Endodermal cell (in vitro differentiated cells): ENCODE results near the gene SMIM5. TPM values are rescaled to one million over a fixed set of nuclear protein-coding genes. Genes with fewer than 3 reads are reported as not detected.

Source experiments
- DNase-seq: peaks from one replicate; pipeline ENCODE4 v3.0.0-alpha.2; 2017
- H3K27ac ChIP-seq: 2 replicates; pipeline ENCODE4 v1.5.1; 2013; ENCODE audit warnings: mild to moderate bottlenecking, low read depth, low read length, moderate library complexity
- H3K27me3 ChIP-seq: 2 replicates; pipeline ENCODE4 v1.6.1; 2013; ENCODE audit warnings: mild to moderate bottlenecking, low read length, moderate library complexity; ENCODE audit not compliant: insufficient read depth, control insufficient read depth, poor library complexity, severe bottlenecking
- H3K36me3 ChIP-seq: 2 replicates; pipeline ENCODE4 v1.7.0; 2013; ENCODE audit warnings: mild to moderate bottlenecking, low read length, moderate library complexity; ENCODE audit not compliant: control insufficient read depth, insufficient read depth
- H3K4me1 ChIP-seq: one replicate; pipeline ENCODE4 v1.7.0; 2013; ENCODE audit warnings: low read length; ENCODE audit not compliant: control insufficient read depth, insufficient read depth
- H3K4me3 ChIP-seq: 2 replicates; pipeline ENCODE4 v1.5.1; 2013; ENCODE audit warnings: mild to moderate bottlenecking, low read length, moderate library complexity
- H3K9ac ChIP-seq: 2 replicates; pipeline ENCODE4 v1.6.1; 2013; ENCODE audit warnings: mild to moderate bottlenecking, low read length, moderate library complexity; ENCODE audit not compliant: poor library complexity, severe bottlenecking; ENCODE audit errors: extremely low read depth
- H3K9me3 ChIP-seq: 2 replicates; pipeline ENCODE4 v1.6.1; 2013; ENCODE audit warnings: mild to moderate bottlenecking, low read length, moderate library complexity; ENCODE audit not compliant: control insufficient read depth
- H3K27ac Mint-ChIP-seq: 2 replicates; pipeline ENCODE4 v1.8.0; 2020; ENCODE audit warnings: mixed read lengths
- H3K27me3 Mint-ChIP-seq: 2 replicates; pipeline ENCODE4 v1.8.0; 2021; ENCODE audit warnings: mild to moderate bottlenecking, mixed read lengths; ENCODE audit not compliant: insufficient read depth
- H3K36me3 Mint-ChIP-seq: 2 replicates; pipeline ENCODE4 v1.8.0; 2020; ENCODE audit warnings: low read depth, mixed read lengths
- H3K4me1 Mint-ChIP-seq: 2 replicates; pipeline ENCODE4 v1.8.0; 2020; ENCODE audit warnings: mixed read lengths
- H3K4me3 Mint-ChIP-seq: 2 replicates; pipeline ENCODE4 v1.8.0; 2020; ENCODE audit warnings: mild to moderate bottlenecking, moderate library complexity, mixed read lengths
- H3K9me3 Mint-ChIP-seq: 2 replicates; pipeline ENCODE4 v1.8.0; 2020; ENCODE audit warnings: mild to moderate bottlenecking, mixed read lengths
- WGBS, 2 experiments: methylation state at CpG; one replicate each; pipeline versions ENCODE4 v1.1.5 to v1.1.7; 2013; ENCODE audit warnings: missing lambda C conversion rate in 2 of 2, mixed read lengths in 1 of 2; ENCODE audit not compliant: insufficient coverage in 1 of 2, insufficient read length in 1 of 2; 5-methylcytosine and 5-hydroxymethylcytosine counted together
- total RNA-seq, 2 donors: library from RNA; stranded (reverse); fragmentation: NEBNext Ultra II Directional in 1 of 2; extraction: Animal tissue kit (Norgen Biotek cat#: 25700) in 1 of 2; gene quantifications; 2 replicates in 1 of 2; 3 replicates in 1 of 2; pipeline ENCODE4 v1.2.1, GENCODE V29; 2021
- TF ChIP-seq, protein P1 (sequence below): fragments of 200-600 bp; sonication (generic); conservative IDR thresholded peaks from 2 replicates; pipeline ENCODE4 v1.5.0; 2021; ENCODE audit warnings: antibody characterized with exemption, mild to moderate bottlenecking

The SMIM5 gene
- total RNA-seq, 2 donors from 2014 or later = 0.40 TPM; not detected in 1

DNA sequence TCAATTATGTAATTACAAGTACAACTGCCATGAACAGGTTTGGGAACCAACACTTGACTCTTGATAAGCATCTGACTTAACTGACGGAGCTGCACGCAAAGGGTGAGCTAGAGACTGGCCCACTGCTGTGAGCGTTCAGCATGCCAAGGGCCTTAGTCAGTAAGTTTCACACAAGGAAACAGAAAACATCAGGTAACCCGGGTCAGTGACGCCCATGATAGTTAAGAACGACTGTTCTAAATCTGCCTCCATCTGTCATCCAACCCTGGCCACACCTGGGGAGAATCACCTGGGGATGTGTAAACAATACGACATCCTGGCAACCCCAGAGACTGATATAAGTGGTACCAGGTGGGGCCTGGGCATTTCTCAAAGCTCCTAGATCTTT lies 12.3 kb downstream of the SMIM5 start:
- Mint-ChIP-seq H3K27ac (peak overlapping the region; percentile 99), H3K4me3 (no peak overlapping the region), H3K27me3 (no peaks in the 10 kb centered on the region), H3K9me3 (no peaks in the 10 kb centered on the region), H3K4me1 (peaks cover 18% of the 10 kb centered on the region), H3K36me3 (peaks cover 33% of the 10 kb centered on the region)
- peaks cover 31% of the 10 kb centered on the region for H3K36me3 ChIP-seq
- H3K9me3 ChIP-seq = no peaks in the 10 kb centered on the region
- H3K27me3 ChIP-seq = no peaks in the 10 kb centered on the region
- no peak overlapping the region for H3K4me3 ChIP-seq
- TF ChIP-seq, protein P1, sequence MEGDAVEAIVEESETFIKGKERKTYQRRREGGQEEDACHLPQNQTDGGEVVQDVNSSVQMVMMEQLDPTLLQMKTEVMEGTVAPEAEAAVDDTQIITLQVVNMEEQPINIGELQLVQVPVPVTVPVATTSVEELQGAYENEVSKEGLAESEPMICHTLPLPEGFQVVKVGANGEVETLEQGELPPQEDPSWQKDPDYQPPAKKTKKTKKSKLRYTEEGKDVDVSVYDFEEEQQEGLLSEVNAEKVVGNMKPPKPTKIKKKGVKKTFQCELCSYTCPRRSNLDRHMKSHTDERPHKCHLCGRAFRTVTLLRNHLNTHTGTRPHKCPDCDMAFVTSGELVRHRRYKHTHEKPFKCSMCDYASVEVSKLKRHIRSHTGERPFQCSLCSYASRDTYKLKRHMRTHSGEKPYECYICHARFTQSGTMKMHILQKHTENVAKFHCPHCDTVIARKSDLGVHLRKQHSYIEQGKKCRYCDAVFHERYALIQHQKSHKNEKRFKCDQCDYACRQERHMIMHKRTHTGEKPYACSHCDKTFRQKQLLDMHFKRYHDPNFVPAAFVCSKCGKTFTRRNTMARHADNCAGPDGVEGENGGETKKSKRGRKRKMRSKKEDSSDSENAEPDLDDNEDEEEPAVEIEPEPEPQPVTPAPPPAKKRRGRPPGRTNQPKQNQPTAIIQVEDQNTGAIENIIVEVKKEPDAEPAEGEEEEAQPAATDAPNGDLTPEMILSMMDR = no peak
- peaks cover 11% of the 10 kb centered on the region for H3K4me1 ChIP-seq
- peak; percentile 79 for DNase-seq
- peak overlapping the region; percentile 31 for H3K9ac ChIP-seq
- 74 to 75% methylated on average over 6 to 7 of the region's 7 CpGs for whole genome bisulfite sequencing, 2 experiments
- no peak overlapping the region for H3K27ac ChIP-seq

DNA sequence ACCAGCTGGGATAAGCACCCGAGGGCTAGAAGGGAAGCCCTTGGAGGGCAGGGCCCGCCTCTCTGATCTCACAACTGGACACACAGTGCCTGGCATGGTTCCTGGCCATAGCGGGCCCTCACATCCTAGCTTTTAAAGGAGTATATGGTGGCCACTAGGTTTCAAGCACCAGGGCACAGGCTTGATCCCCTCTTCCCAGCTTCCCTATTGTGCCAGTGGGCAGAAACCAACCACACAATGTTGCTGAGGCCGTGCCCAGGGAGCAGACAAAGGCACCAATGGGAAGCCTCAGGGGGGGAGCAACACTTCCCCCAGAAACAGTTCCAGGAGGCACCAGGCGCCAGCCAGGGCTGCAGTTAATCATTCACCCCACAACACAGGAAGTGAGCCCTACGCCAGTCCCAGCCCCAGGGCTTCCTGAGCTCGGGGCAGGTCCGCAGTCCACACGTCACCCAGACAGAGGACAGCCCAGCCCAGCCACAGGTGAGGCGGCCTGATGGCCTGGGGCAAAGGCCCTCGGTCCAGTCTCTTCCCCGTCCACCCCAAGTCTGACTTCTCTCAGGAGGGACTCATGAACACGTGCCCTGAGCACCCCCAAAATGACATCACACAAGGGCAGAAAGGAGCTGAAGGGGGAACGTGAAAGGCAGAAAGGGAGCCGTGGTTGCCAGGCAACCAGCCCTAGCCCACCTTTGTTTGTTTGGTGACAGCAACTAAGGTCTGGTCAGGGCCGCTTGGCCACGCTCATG lies 12.8 kb downstream of the SMIM5 start:
- H3K27ac ChIP-seq = peak overlapping the region; percentile 16
- no peaks in the 10 kb centered on the region for H3K27me3 ChIP-seq
- H3K4me3 ChIP-seq = no peak overlapping the region
- H3K9me3 ChIP-seq = no peaks in the 10 kb centered on the region
- peak overlapping the region; percentile 31 for H3K9ac ChIP-seq
- H3K4me1 ChIP-seq = peaks cover 11% of the 10 kb centered on the region
- Mint-ChIP-seq H3K36me3 (peaks cover 39% of the 10 kb centered on the region), H3K27me3 (no peaks in the 10 kb centered on the region), H3K4me3 (peak overlapping the region; percentile 19), H3K9me3 (no peaks in the 10 kb centered on the region), H3K27ac (peak overlapping the region; percentile 99), H3K4me1 (peaks cover 18% of the 10 kb centered on the region)
- H3K36me3 ChIP-seq = peaks cover 37% of the 10 kb centered on the region
- peak; percentile 85 for DNase-seq
- WGBS, 2 experiments = 91 to 96% methylated on average over 13 to 17 of the region's 17 CpGs
- TF ChIP-seq, protein P1 = no peak

DNA sequence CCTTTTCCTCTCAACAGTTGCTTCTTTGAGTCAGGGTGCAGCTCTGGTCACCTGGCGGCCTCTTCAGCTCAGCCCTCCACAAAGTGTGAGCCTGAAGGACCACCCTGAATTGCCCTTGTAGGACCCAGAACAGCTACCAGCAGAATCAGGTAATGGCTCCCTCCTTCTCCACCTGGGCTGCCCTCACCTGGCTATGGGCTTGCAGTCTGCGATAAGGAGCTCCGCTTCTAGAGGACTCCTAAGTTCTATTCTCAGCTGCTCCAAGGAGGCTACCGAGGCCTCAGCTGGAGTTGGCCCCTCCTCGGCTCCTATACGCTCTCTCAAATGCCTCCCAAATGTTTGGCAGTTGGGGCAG lies 13.4 kb downstream of the SMIM5 start:
- TF ChIP-seq, protein P1 = no peak
- no peak overlapping the region for H3K4me3 ChIP-seq
- peaks cover 18% of the 10 kb centered on the region for H3K4me1 Mint-ChIP-seq
- peak overlapping the region; percentile 99 for H3K27ac Mint-ChIP-seq
- no peaks in the 10 kb centered on the region for H3K9me3 Mint-ChIP-seq
- H3K4me3 Mint-ChIP-seq = peak overlapping the region; percentile 19
- DNase-seq = no peak
- H3K9ac ChIP-seq = peak overlapping the region; percentile 31
- peaks cover 42% of the 10 kb centered on the region for H3K36me3 ChIP-seq
- H3K27me3 Mint-ChIP-seq = no peaks in the 10 kb centered on the region
- H3K27me3 ChIP-seq = no peaks in the 10 kb centered on the region
- no peaks in the 10 kb centered on the region for H3K9me3 ChIP-seq
- H3K36me3 Mint-ChIP-seq = peaks cover 44% of the 10 kb centered on the region
- H3K4me1 ChIP-seq = peaks cover 11% of the 10 kb centered on the region
- H3K27ac ChIP-seq = peak overlapping the region; percentile 16
- 94 to 96% methylated on average over 5 to 6 of the region's 6 CpGs for WGBS, 2 experiments
